GM12878 (cell line): ENCODE measurements around the gene ARHGAP44. TPM values are rescaled to one million over a fixed set of nuclear protein-coding genes. Genes with fewer than 3 reads are reported as not detected.
A peak's percentile ranks its signal among the peaks of the same experiment; 100 is the strongest.

Source experiments
- ATAC-seq: fragments of 200-7000 bp; cut with Tn5 transposase; 3 replicates; pipeline ENCODE4 v1.9.1; 2020; ENCODE audit warnings: mild to moderate bottlenecking, moderate library complexity
- BruUV-seq: library from RNA; stranded (reverse); fragments of 400-500 nt; replicated peaks from 2 replicates; lab custom pipeline; 2021; lab: Mats Ljungman, UMichigan
- CTCF ChIA-PET: fragments of 300-600 bp; sonication (Branson Sonifier 250); formaldehyde crosslinking; extraction: SDS; loops from one replicate; lab custom pipeline; 2021; ENCODE audit warnings: inconsistent platforms; lab: Yijun Ruan, JAX
- POLR2A ChIA-PET: fragments of 350-600 bp; formaldehyde crosslinking; extraction: SDS; loops from one replicate; lab custom pipeline; 2021; ENCODE audit warnings: inconsistent platforms; lab: Charles Lee
- RAD21 ChIA-PET: fragments of 300-600 bp; sonication (Branson Sonifier 250); formaldehyde crosslinking; loops from one replicate; lab custom pipeline; 2023; ENCODE audit warnings: antibody characterized with exemption; ENCODE audit not compliant: unreplicated experiment; lab: Charles Lee
- SMC1A ChIA-PET: fragments of 300-600 bp; sonication (Branson Sonifier 250); formaldehyde crosslinking; loops from one replicate; lab custom pipeline; 2023; ENCODE audit not compliant: unreplicated experiment, uncharacterized antibody; lab: Charles Lee
- DNase-seq: peaks from one replicate; pipeline ENCODE4 v3.0.0-alpha.2; 2011; ENCODE audit warnings: low read depth, low spot score
- FAIRE-seq: peaks from 3 replicates; lab custom pipeline; 2011; peaks lifted over from hg19 to GRCh38; lab: Jason Lieb, UNC
- H2AFZ ChIP-seq: 2 replicates; pipeline ENCODE4 v1.6.0; 2011; ENCODE audit warnings: low read depth, low read length, control low read depth; ENCODE audit not compliant: control insufficient read depth
- H3K27ac ChIP-seq: 2 replicates; pipeline ENCODE4 v1.5.1; 2011; ENCODE audit warnings: control low read depth; ENCODE audit not compliant: control insufficient read depth, insufficient read depth
- H3K27me3 ChIP-seq, 2 experiments: replicated peaks in 1 of 2; 2 replicates each; pipeline versions ENCODE4 v1.6.0 to v1.6.1; 2011; ENCODE audit warnings: low read length in 1 of 2; ENCODE audit not compliant: control insufficient read depth in 2 of 2, insufficient read depth in 2 of 2
- H3K36me3 ChIP-seq, 2 experiments: 2 replicates each; pipeline ENCODE4 v1.5.1; 2011; ENCODE audit warnings: low read length in 1 of 2; ENCODE audit not compliant: control insufficient read depth in 2 of 2, insufficient read depth in 2 of 2
- H3K4me1 ChIP-seq: 2 replicates; pipeline ENCODE4 v1.6.1; 2011; ENCODE audit warnings: mild to moderate bottlenecking, low read length, moderate library complexity, mixed read lengths; ENCODE audit not compliant: control insufficient read depth, insufficient read depth
- H3K4me2 ChIP-seq: 2 replicates; pipeline ENCODE4 v1.6.0; 2011; ENCODE audit warnings: control low read depth; ENCODE audit not compliant: control insufficient read depth, insufficient read depth
- H3K4me3 ChIP-seq: fragments of 200-600 bp; sonication (generic); 2 replicates; pipeline ENCODE4 v1.5.1; 2016
- H3K79me2 ChIP-seq: 2 replicates; pipeline ENCODE4 v1.6.0; 2011; ENCODE audit warnings: low read length; ENCODE audit not compliant: control insufficient read depth, insufficient read depth
- H3K9ac ChIP-seq: 2 replicates; pipeline ENCODE4 v1.8.0; 2011; ENCODE audit warnings: low read length, control low read depth, mixed read lengths; ENCODE audit not compliant: control insufficient read depth, insufficient read depth
- H3K9me3 ChIP-seq: replicated peaks from 3 replicates; pipeline ENCODE4 v1.5.1; 2011; ENCODE audit warnings: mild to moderate bottlenecking, low read length; ENCODE audit not compliant: control insufficient read depth, insufficient read depth
- H4K20me1 ChIP-seq: 2 replicates; pipeline ENCODE4 v1.6.0; 2011; ENCODE audit not compliant: control insufficient read depth, insufficient read depth
- CREM ChIP-seq: IDR thresholded peaks from 2 replicates; pipeline ENCODE4 v1.6.1; 2014; ENCODE audit warnings: antibody characterized with exemption, low read depth
- IKZF2 ChIP-seq, 2 experiments: fragments of 450-650 bp; IDR thresholded peaks; 2 replicates each; pipeline ENCODE4 v1.6.1; 2017; ENCODE audit warnings: mild to moderate bottlenecking in 2 of 2, moderate library complexity in 2 of 2
- JUNB ChIP-seq: IDR thresholded peaks from 2 replicates; pipeline ENCODE4 v1.6.1; 2016; ENCODE audit warnings: antibody characterized with exemption, mild to moderate bottlenecking
- MEF2A ChIP-seq: IDR thresholded peaks from 2 replicates; pipeline ENCODE4 v1.6.1; 2011; ENCODE audit warnings: low read depth, mild to moderate bottlenecking, low read length, moderate library complexity; ENCODE audit not compliant: insufficient read depth
- MEF2B ChIP-seq: fragments of 450-650 bp; IDR thresholded peaks from 2 replicates; pipeline ENCODE4 v1.6.1; 2018; ENCODE audit warnings: mild to moderate bottlenecking, moderate library complexity; ENCODE audit not compliant: partially characterized antibody, poor library complexity, severe bottlenecking
- NFIC ChIP-seq: IDR thresholded peaks from 2 replicates; pipeline ENCODE4 v1.6.1; 2012; ENCODE audit warnings: low read depth, mild to moderate bottlenecking, inconsistent platforms, low read length, moderate library complexity
- SMAD1 ChIP-seq: fragments of 450-650 bp; IDR thresholded peaks from 2 replicates; pipeline ENCODE4 v1.6.1; 2018; ENCODE audit warnings: mild to moderate bottlenecking, low read depth; ENCODE audit not compliant: partially characterized antibody
- SPI1 ChIP-seq: IDR thresholded peaks from 2 replicates; pipeline ENCODE4 v1.6.1; 2011; ENCODE audit warnings: low read depth, mild to moderate bottlenecking, low read length, moderate library complexity, borderline replicate concordance; ENCODE audit not compliant: insufficient read depth
- TARDBP ChIP-seq: IDR thresholded peaks from 2 replicates; pipeline ENCODE4 v1.6.1; 2016; ENCODE audit warnings: borderline replicate concordance
- WGBS: methylation state at CpG from one replicate; pipeline ENCODE4 v1.1.6; 2016; ENCODE audit warnings: low lambda C conversion rate; ENCODE audit not compliant: insufficient replicate concordance, insufficient coverage; ENCODE audit errors: missing lambda C conversion rate; 5-methylcytosine and 5-hydroxymethylcytosine counted together
- in situ Hi-C: fragments of 300-500 bp; cut with MboI; formaldehyde crosslinking; loops from 9 replicates; pipeline ENCODE4 v1.14.3; 2018; ENCODE audit warnings: mixed read lengths
- intact Hi-C: fragments of 100-400 bp; cut with micrococcal nuclease; formaldehyde crosslinking; loops from one replicate; pipeline ENCODE4 v1.14.2; 2022; ENCODE audit not compliant: unreplicated experiment
- polyA plus RNA-seq, 11 experiments: library from polyadenylated mRNA; depleted of rRNA in 4 of 11; unstranded in 6 of 11; stranded (reverse) in 5 of 11; fragments of >200 nt; fragmentation: Nextera tagmentation in 4 of 11; fragmentation: Illumina TruSeq in 1 of 11; extraction: Ambion mirVana in 4 of 11; extraction: Trizol in 1 of 11; gene quantifications; 1 replicate in 1 of 11; 2 replicates in 10 of 11; pipeline versions ENCODE4 v1.2.1 to v1.2.3, GENCODE V29; 2011 to 2016; ENCODE audit warnings: inconsistent platforms in 2 of 11, missing spikeins in 2 of 11, low read depth in 1 of 11
- total RNA-seq, 4 experiments: library from RNA; depleted of rRNA in 3 of 4; stranded (reverse); fragments of >200 nt in 3 of 4; fragmentation: Illumina TruSeq in 1 of 4; extraction: Trizol in 1 of 4; gene quantifications; 2 replicates each; pipeline versions ENCODE4 v1.2.1 to v1.2.3, GENCODE V29; 2013 to 2021

Gene ARHGAP44
- total and polyA plus RNA-seq, 10 of the 15 experiments (the other 5 are each of a cell fraction or from before 2014, with no cell fraction given) = 0.11 to 1.2 (median 0.48) TPM

GRCh38 chr17:12865769-12866168, 76.5 kb downstream of the ARHGAP44 start:
- H3K4me1 ChIP-seq = no peaks in the 10 kb centered on the region; the same call in 1 of the 2 replicates
- H3K9ac ChIP-seq = peak overlapping the region; percentile 52
- intact Hi-C loops (no loop called here), in situ Hi-C loops (no loop called here)
- RAD21 ChIA-PET = no interaction called here
- H3K4me2 ChIP-seq = peak overlapping the region; percentile 63
- H3K4me3 ChIP-seq = no peak overlapping the region
- H4K20me1 ChIP-seq = no peaks in the 10 kb centered on the region
- TF ChIP-seq CREM (0 out of 2 replicates have a peak, but pooled peaks have one; percentile 29), SMAD1 (no peak), JUNB (peak; percentile 28), MEF2A (peak; percentile 74; the same call in 1 of the 2 replicates), MEF2B (peak; percentile 30), SPI1 (peak; percentile 24; the same call in 1 of the 2 replicates), TARDBP (no peak), IKZF2 (IDR thresholded peaks at IDR 0.05) (peak; percentile 33 to 64; a peak in 1 of 4 replicates), NFIC (peak; percentile 65)
- 0% methylated on average over 3 of the region's 3 CpGs for WGBS
- H3K27me3 ChIP-seq = no peaks in the 10 kb centered on the region
- H3K27ac ChIP-seq = peak overlapping the region; percentile 82
- H3K9me3 ChIP-seq = no peaks in the 10 kb centered on the region; the same call in 1 of the 3 replicates
- ATAC-seq (no peak), DNase-seq (no peak), FAIRE-seq (no peak)
- POLR2A ChIA-PET = no interaction called here
- no peaks in the 10 kb centered on the region for H3K36me3 ChIP-seq
- CTCF ChIA-PET = no interaction called here
- no peaks in the 10 kb centered on the region for H3K79me2 ChIP-seq
- SMC1A ChIA-PET = interaction anchor here (0.6 kb wide), 1 partner anchor 53 kb away, joined by 3 read pairs; no protein-coding TSS in a partner anchor
- H2AFZ ChIP-seq = no peak overlapping the region
- BruUV-seq = no TSS peak
